GM18861 (cell line): ENCODE measurements around the gene CAMKMT.

Source experiments
- ATAC-seq: cut with Tn5 transposase; IDR thresholded peaks from one replicate; pipeline ENCODE4 v1.9.1; 2021; ENCODE audit not compliant: unreplicated experiment

The CAMKMT gene

DNA sequence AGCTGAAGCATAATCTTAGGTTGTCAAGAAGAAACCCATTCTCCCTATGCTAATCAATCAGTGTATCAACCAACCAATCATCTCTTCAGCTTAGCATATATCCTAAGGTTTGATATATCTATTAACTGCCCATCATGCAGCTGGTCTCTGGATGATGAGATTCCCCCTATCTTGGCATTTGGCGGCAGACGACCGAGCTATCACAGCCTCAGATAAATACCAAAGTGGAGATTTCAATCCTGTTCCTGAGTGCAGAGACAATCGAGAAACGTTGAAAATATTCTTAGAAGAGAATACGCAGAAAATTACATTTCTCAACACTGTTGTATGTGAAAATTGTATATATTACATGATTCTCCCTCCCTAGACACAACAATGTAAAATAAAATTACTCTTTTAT, 320.7 kb downstream of the CAMKMT start:
- no peak for ATAC-seq

DNA sequence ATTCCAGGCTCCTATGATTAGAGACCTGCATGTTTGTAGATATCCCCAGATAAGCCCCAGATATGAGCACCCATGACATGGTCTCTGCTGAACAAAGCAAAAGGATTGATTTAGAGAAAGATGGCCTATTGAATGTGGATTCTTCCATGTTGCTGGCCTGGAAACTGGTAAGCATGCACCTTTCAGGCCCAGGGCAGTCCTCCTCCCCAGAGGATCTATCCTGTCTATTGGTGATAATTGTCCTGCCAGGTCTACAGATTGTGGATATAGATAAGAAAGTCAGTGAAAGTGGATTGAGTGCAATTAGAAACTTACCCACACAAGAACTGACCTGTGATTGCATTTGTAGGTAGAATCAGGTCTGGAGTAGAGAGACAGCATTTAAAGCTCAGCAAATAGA, 322.8 kb downstream of the CAMKMT start:
- ATAC-seq, result no peak

DNA sequence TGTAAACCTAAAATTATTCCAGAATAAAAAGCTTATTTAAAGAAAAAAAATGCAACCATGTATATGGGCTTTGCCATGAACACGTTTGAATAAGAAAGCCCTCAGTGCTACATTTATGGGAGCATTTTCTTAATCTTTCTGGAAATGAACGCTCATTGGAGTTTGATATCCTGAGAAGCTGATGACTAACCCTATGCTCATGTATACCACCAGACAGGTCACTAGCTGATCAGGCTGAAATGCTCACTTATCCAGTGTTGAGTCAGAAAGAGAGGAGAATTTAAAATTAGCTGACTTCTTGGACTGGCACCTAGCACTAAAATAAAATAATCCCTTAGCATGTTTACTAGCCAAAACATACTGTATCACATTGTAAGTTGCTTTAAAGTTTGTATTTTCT, 324.8 kb downstream of the CAMKMT start:
- no peak for ATAC-seq

DNA sequence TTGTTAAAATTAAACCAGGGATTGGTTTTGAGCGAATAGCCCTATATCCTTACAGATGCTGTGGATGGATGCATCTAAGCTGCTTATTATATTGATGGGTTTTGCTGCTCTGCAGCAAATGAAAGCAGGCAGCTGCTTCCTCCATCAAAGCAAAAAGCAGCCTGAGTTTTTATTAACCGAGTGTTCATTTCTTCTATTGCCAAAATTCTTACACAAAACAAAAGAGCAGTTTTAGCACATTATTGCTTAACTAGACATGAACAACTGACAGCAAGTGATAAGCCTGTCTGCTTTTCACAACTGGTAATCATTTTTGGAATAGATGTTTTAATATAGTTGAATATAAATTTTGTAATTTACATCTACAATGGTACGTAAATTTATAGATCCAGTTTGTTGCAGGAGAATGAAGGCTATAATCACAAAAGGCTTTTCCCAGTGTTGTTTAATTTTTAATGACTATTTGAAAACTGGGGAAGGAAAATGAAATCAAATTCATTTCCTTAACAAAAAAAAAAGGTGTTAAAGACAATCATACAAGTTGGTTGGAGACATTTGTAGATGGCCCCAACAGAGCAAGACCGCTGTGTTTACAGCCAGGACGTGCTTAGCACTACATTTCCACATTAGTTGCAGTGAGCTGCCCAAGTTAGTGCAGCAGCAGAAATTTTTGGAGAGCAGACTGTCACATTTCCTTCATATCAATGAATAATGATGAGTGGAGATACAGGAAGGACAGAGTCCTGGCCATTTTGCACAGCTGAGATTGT, 326.1 kb downstream of the CAMKMT start:
- ATAC-seq, result no peak

DNA sequence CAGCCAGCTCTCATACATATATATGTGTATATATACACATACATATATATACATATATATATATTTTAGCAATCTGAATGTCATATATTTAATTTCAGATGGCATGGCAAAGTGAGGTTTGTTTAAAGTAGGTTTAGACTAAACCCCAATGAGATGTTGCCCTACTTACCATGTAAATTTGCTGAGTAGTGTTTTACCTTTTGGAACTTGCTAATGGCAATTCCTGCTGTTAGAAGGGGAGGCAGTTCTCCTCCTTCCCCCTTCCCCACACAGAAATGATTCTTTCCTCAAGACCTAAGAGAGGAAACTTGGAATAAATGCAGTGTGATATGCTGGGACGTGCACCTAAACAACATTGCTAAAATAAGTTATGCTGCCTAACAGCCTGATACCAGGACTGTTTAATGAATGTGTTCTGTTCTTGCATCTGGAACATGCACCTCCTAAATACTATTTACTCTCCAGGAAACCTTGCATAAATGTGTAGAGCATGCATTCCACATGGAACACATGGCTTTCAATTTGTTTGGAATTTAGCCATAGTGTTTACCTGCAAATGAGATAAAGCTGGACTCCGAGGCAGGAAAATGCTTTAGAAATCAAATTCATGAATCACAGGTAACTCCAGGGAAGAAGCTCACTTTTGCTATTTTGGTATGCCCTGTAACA, 326.8 kb downstream of the CAMKMT start:
- ATAC-seq, result no peak

DNA sequence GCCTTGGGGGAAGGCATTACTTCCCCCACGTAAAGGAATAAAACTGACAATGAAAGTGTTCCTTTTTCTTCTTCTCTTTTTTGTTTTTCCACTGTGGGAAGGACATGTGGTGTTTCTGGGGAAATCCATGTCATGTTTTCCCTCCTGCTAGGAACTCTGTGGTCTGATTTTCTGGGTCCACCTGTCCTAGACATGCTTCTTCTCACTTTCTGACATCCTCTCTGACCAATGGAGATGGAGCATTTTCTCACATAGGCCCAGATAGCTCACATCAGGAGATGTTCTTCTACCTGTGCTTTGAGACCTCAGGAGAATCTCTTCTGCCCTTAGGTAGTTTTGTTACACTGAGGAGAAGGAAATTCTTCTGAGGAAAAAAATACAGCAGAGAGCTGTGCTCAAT, 327.8 kb downstream of the CAMKMT start:
- no peak for ATAC-seq

DNA sequence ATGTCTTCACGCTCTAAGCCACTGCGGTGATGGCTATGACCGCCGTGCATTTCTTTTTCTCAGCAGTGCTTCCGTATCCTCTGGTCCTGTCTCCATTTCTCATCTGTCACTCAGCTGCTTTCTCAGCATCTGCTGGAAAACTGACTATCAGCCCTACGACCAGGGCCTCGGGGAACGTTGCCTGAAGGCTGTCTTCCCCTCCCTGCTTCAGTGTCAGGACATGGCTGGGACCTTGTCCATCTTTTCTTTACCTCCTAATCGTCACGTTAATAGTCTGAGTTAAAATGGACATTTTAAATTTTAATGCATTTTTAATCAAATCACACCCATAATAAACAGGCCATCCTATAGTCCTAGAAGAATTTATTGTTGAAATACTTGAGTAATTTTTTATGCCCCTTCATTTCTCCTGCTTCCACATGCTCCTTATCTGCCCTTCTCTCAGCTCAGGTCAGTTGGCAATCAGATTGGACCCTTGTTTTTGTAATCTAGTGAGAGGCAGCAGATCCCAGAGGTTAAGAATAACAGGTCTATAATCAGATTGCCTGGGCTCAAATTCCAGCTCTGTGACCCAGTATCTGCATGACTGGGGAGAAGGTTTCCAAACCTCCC, 329.5 kb downstream of the CAMKMT start:
- ATAC-seq, result no peak

DNA sequence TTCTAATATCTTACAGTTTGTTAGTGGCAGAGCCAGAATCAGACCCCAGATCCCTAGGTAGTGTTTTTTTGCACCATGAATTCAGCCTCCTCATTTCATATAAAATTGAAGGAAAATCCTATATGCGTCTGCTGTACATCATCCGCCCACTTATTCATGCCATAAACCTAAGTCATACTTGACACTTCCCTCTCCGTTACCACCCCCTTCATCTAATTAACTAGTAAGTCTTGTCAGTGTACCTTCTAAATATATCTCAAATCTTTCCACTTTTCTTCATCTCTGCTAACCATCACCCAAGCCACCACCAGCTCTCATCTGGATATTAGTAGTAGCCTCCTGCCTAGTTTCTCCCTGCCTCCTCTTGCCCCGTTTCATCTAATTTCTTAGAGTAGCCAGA, 331.1 kb downstream of the CAMKMT start:
- ATAC-seq, result no peak

DNA sequence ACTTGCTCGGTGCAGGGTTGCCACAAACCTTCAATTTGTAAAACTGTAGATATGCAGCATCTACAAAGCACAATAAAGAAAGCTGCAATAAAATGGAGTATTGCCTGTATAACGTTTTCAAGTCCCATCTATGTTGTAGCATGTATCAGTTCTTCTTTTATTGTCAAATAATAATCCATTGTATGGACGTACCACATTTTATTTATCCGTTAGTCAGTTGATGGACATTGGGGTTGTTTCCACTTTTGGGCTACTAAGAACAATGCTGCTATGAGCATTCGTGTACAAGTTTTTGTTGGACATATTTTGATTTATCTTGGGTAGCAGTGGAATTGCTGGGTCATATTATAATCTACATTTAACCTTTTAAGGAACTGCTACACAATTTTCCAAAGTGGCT, 339.1 kb downstream of the CAMKMT start:
- no peak for ATAC-seq

DNA sequence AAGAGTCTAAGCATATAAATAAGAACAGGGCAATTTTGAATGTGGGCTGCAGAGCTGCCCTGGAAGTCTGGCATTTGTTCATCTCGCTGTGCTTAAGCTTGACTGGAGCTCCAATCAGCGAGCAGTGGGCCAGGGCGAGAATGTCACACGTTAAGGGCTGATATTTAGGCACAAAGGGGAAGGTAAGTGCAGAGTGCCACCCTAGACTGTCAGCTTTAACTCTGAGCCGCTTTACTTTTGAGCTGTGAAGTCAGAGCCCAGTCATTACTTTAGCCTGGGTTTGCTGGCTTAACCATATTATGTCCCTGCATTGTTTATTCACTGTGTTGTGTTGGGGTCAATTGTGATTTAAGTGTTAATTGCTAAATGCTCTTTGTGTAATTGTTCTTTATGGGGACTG, 343.6 kb downstream of the CAMKMT start:
- ATAC-seq, result no peak

DNA sequence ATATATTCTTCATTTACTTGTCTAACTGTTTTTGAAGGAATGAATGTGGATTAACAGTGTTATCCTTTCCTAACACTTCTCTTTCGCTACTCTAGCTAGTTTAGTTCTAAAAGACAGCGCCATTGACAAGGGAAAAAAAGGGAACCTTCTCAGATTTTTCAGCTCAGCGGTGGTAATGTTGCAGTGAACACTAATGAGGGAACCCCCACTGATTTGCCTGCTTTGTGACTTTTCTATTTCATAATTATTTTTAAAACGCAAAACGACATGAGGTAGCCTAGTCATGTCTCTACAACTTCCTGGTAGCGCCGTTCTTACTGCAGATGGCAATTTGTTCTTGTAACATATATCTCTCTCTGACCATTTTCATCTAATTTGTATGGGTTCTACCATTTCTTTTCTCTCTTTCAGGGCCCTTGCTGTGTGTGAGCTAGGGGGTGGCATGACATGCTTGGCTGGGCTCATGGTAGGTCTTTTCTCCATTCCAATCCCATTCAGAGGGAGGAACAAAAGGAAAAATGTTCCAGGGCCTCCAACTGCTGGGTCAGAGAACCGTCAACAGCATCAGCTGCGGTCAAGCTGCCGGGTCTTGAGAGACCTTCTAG, 344.2 kb downstream of the CAMKMT start:
- no peak for ATAC-seq

DNA sequence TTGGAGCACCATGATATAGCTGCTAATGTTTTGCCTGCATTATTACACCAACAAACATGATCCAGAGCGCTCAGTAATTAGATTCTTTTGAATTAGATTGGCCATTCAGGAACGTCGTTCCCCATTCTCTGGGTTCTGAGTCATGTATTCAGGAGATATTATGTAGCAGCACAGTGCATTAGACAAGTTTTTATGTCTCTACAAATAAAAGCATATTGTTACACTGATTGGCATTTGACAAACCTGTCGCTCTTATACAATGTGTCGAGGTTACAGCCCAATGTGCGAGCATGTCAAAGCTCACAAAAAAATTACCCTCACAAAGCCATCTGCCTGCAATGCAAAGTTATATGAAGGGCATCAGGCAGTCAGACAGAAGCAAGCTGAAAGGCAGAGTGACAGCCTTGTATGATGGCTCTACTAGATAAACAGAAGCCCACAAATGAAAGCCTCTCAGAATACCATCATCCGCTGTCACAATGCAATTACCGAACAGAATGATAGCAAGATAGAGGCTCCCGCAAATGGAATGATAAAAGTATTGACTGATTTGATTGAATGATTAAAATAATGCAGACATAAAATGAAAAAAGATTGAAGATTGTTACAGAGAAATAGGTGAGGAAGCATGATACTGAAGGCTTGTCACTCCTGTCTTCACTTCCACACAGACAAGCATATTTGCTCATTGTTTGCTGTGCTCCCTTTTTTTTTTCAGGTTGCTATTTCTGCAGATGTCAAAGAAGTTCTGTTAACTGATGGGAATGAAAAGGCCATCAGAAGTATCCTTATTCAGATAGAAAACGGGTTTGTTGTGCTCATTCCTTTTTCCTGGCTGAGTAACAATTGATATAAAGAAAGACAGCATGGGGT, 345.2 kb downstream of the CAMKMT start:
- ATAC-seq, result no peak

DNA sequence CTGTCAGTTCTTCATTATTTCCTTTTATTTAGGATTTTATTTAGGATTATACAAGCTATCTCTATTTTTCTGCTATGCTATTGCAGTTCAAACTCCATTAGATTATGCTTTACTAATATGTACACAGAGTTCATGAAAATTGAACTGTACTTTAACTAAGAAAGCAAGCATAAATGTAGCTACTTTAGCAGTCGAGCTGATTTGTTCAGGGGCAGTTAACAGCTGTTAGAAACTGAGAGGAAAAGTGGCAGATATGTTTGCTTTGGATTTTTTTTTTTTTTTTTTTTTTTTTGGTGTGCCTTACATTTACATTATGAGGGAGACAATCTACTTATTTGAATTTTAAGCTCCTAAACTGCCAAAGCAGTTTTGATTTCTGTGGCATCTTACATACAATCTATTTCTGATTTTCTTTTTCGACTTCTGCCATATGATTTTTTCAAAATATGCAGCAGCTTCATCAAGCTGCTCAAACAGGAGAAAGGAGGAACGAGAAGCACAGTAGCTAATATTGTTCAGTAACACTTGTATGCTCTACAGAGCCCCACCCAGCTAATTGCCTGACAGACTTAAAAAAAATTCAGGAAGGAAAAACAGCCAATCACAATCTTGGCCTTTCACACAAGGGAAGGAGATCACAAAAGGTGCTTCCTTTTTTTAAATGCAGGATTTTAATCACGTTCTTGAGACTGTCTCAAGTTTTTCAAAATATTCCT, 346.4 kb downstream of the CAMKMT start:
- no peak for ATAC-seq

DNA sequence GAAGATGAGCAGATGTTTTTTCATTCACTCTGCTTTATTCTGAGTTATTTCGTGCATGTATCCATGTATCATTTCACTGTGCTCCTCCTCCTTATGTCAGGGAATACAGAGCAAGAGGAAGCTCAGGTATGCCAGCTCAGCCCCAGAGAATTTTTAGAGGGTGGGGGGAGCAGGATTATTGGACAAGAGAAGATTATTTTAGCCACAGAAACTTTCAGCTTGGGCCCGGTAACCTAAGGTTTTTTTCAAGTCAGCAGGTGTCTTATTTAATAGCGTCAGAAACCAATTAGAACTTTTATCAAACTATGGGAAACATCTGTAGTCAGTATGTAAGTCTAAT, 346.9 kb downstream of the CAMKMT start:
- ATAC-seq, result no peak

DNA sequence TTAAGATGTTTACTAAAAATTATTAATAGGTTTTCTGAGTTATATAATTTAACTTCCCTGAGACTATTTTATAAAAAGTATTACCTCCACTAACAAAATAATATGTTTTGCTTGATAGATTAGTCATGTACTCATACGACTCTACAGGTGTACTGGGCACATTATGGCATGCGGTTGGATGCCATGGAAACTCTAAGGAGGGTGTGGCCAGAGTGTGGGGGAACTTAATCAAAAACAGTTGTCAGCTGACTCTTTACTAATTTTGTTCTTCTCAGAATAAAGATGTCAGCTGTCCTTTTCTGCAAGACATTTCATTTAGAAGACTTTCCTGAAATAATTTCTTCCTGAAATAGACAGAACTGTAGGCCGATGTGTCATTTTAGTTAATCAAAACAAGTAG, 351.4 kb downstream of the CAMKMT start:
- no peak for ATAC-seq

DNA sequence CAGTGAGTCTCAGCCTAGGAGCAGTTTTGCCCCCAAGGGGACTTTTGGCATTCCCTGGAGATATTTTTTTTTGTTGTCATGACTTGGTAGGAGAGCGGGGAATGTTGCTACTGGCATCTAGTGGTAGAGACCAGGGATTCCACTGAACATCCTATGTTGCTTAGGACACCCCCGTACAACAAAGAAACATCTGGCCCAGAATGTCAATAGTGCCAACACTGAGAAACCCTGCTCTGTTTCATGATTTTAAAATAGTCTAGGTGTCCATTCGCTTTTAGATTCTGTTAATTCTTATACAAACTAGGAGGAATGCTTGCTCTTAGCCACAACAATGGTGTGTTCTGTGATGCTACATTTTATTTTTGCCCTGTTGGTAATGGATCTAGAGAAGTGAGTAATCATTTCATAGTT, 353.9 kb downstream of the CAMKMT start:
- ATAC-seq, result no peak

DNA sequence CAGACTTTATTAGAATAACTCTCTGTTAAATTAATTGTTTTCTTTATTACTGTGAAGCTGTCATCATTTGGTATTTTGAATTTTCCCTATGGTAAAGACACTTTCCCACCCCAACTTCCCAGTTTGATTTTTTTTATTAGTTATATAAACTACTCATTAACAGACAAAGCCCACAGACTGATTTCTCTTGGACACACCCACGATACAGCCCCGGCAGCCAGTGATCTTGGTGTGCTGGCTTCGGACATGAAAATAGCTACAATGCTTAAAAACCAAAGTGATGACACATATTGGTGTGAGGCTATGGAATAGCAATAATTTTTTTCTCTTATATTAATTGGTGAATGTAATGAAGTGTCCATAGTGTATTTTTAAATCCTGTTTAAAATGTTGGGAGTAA, 354.4 kb downstream of the CAMKMT start:
- ATAC-seq, result no peak

DNA sequence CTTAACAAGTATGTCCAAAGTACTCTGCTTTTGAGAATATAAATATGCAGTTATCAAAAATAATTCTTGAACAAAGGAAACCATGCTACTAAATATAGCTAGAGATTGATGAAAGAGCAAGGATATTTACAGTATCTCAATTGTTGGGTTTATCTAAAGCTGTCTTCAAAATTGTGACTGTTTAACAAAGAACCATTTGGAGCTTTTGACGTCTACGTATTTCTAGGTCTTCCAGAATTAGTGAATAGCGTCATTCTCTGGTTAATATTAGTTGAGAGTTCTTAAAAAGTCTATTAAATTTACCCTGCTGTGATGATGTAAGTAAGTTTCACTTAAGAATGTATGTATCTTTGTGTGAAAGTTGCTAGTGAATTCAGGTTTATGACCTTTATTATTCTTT, 356.7 kb downstream of the CAMKMT start:
- no peak for ATAC-seq

DNA sequence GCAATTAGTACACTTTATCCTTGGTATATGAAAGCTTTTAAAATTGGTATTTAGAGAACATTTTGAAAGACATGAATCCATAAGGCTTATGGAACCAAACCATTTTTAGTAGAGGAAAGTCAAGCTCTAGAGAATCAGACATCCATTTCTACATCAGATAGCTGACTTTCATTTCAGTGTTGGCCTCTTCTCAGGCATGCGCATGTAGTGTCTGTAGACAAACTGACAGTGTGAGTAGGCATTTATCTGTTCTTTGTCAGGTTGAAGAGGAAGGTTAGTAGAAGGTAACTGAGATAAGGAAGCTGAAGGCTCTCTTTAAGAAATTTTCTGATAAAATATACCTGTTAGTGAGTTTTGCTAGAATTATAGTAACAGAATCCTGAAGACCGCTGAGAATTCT, 357.8 kb downstream of the CAMKMT start:
- no peak for ATAC-seq

DNA sequence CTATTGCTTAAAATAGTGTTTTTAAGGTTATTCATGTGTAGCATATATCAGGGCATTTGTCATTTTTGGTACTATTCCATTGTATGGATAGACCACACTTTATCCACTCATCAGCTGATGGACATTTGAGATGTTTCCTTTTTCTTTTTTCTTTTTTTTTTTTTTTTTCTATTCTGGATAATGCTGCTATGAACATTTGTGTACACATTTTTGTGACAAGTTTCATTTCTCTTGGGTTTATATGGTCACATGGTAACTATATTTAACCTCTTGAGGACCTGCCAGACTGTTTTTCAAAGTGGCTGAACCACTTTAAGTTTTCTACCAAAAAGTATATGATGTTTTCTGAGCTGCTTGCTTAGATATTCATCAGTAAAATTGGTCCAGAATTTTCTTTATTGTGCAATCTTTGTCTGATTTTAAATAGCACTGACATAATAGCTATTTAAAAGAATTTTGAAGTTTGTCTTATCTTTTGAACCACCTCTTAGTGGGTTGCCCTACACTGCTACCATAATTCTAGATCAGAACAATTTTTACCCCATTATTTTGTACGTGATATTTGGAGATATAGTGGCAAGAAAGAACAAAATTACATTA, 360.4 kb downstream of the CAMKMT start:
- peak; percentile 52 for ATAC-seq
